MM.1S (cell line): ENCODE data around the gene CDH6.

Experiments used
- EZH2 ChIP-seq: fragments of 300-600 bp; sonication (generic); optimal IDR thresholded peaks from 2 replicates; pipeline ENCODE3; 2017; ENCODE audit warnings: low read depth, mild to moderate bottlenecking, antibody characterized with exemption, low read length, mixed read lengths
- EZH2phosphoT487 ChIP-seq: fragments of 300-600 bp; sonication (generic); IDR thresholded peaks from 2 replicates; pipeline ENCODE4 v1.6.1; 2018; ENCODE audit warnings: antibody characterized with exemption, low read length
- TF ChIP-seq, protein P1 (sequence below): fragments of 300-600 bp; sonication (generic); IDR thresholded peaks from 2 replicates; pipeline ENCODE4 v1.5.1; 2016; ENCODE audit warnings: antibody characterized with exemption, low read length, mixed read lengths

DNA sequence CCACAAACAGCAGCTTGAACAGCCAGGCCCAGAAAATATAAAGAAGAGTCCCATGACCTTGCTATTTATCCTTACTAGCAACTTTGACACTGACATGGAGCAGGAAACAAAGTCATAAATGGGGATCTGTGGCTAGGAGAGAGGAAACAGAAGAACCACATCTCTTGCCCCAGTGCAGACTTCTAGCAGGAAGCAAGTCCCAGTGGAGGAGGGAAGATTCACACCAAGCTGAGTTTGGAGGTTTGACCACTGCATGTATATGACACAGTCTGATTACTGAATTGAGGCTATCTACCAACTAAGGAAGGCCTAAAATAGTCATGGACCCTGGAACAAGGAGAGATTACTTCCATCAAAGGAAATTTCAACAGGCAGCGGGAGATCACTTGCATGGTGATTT is 51.4 kb downstream of the CDH6 start:
- TF ChIP-seq EZH2 (no peak), EZH2phosphoT487 (no peak)
- TF ChIP-seq, protein P1, sequence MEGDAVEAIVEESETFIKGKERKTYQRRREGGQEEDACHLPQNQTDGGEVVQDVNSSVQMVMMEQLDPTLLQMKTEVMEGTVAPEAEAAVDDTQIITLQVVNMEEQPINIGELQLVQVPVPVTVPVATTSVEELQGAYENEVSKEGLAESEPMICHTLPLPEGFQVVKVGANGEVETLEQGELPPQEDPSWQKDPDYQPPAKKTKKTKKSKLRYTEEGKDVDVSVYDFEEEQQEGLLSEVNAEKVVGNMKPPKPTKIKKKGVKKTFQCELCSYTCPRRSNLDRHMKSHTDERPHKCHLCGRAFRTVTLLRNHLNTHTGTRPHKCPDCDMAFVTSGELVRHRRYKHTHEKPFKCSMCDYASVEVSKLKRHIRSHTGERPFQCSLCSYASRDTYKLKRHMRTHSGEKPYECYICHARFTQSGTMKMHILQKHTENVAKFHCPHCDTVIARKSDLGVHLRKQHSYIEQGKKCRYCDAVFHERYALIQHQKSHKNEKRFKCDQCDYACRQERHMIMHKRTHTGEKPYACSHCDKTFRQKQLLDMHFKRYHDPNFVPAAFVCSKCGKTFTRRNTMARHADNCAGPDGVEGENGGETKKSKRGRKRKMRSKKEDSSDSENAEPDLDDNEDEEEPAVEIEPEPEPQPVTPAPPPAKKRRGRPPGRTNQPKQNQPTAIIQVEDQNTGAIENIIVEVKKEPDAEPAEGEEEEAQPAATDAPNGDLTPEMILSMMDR = no peak
